SK-N-MC (cell line): Measurements from ENCODE around the gene LAMC2.

Source experiments
- EZH2 ChIP-seq: fragments of 200-600 bp; sonication (generic); IDR thresholded peaks from one replicate; pipeline ENCODE4 v1.6.1; 2017; ENCODE audit warnings: antibody characterized with exemption
- FOXP2 ChIP-seq: optimal IDR thresholded peaks from 2 replicates; pipeline ENCODE3; 2011; ENCODE audit warnings: mild to moderate bottlenecking, moderate library complexity; ENCODE audit not compliant: insufficient read depth; ENCODE audit errors: extremely low read length, control extremely low read depth
- POLR2AphosphoS5 ChIP-seq: IDR thresholded peaks from 2 replicates; pipeline ENCODE4 v1.6.1; 2012; ENCODE audit warnings: mild to moderate bottlenecking, low read depth, low read length, borderline replicate concordance

- TF ChIP-seq POLR2AphosphoS5 (no peak), EZH2 (no peak), FOXP2 (no peak)
These were observed 42.3 kb upstream of the LAMC2 start for GRCh38 chr1:183143576-183144315.
